Heart left ventricle (tissue), 13 donors: ENCODE data around the gene RADX.

Experiments
- CTCF ChIP-seq, 12 donors: fragments of 200-600 bp; sonication (generic) in 4 of 12; IDR thresholded peaks; one replicate each; pipeline versions ENCODE4 v1.5.0 to v1.8.0; 2018 to 2022; ENCODE audit warnings: antibody characterized with exemption in 12 of 12, mild to moderate bottlenecking in 5 of 12
- POLR2A ChIP-seq, 2 donors: fragments of 450-650 bp; IDR thresholded peaks; one replicate each; pipeline ENCODE4 v1.6.1; 2017; ENCODE audit warnings: antibody characterized with exemption in 2 of 2, mild to moderate bottlenecking in 2 of 2, moderate library complexity in 2 of 2
- donor health status: ischemic (EF 13 %, LVEDD 7.1; RV severe dilation, severe dysfunction).
- donor health status: DM: no; HTN: yes; CAD: no.
- donor health status: DM: no; HTN: no; CAD: no.
- donor health status: ischemic (EF 25% LVEDD 6.9; RV normal size, moderate dysfunction).
- donor health status: ischemic (EF 25% LVEDD 5.7; RV mildly dilated, moderate dysfunction).
- donor health status: ischemic (EF 35%, LVEDD 5.7; RV mildly dilated, moderate dysfunction).
- donor health status: nonischemic (EF 11% LVEDD 7.7; RV severe dilation, severe dysfunction).
- donor health status: DM: yes; HTN: yes; CAD: no.
- donor health status: PGD.
- donor health status: ischemic (EF 29% LVEDD 5.4; RV normal size, mild dysfunction).
- donor health status: nonischemic (EF 23%, LVEDD 6.1; RV moderate dilation, normal function).

- TF ChIP-seq CTCF (IDR thresholded peaks at IDR 0.05) (no peak), POLR2A (IDR thresholded peaks at IDR 0.05) (no peak)
These were observed 58.9 kb downstream of the RADX start for GRCh38 chrX:106670631-106671030.
